Activated CD8-positive, alpha-beta memory T cell treated with anti-CD3 and anti-CD28 coated beads for 1 hour (primary cell): ENCODE results near the gene RNF113B.

Source experiments
- DNase-seq, 2 donors: peaks; one replicate each; pipeline ENCODE4 v3.0.0-alpha.2; 2020; ENCODE audit warnings: low read depth in 1 of 2; ENCODE audit errors: extremely low read depth in 1 of 2

The RNF113B gene

DNA sequence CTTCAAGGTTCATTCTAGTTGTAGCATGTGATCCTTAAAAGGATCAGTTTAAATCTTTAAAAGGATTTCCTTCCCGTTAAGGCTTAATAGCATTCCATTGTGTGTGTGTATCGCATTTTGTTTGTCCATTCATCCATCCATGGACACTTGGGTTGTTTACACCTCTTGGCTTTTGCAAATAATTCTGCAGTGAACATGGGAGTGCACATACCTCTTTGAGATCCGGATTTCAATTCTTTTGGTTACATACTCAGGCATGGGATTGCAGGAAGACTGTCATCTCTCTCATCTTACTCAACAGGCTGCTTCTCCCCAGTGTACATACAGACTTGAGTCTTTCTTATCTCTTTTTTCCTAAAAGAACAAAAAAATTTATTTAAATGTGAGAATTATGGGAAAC is 1.2 kb downstream of the RNF113B start:
- DNase-seq, result no peak

GRCh38 chr13:98175043-98175442 is 2.0 kb downstream of the RNF113B start:
- DNase-seq, result no peak

GRCh38 chr13:98174307-98174706 is 2.8 kb downstream of the RNF113B start:
- DNase-seq, result no peak

GRCh38 chr13:98173431-98174152 is 3.5 kb downstream of the RNF113B start:
- DNase-seq, result no peak

DNA sequence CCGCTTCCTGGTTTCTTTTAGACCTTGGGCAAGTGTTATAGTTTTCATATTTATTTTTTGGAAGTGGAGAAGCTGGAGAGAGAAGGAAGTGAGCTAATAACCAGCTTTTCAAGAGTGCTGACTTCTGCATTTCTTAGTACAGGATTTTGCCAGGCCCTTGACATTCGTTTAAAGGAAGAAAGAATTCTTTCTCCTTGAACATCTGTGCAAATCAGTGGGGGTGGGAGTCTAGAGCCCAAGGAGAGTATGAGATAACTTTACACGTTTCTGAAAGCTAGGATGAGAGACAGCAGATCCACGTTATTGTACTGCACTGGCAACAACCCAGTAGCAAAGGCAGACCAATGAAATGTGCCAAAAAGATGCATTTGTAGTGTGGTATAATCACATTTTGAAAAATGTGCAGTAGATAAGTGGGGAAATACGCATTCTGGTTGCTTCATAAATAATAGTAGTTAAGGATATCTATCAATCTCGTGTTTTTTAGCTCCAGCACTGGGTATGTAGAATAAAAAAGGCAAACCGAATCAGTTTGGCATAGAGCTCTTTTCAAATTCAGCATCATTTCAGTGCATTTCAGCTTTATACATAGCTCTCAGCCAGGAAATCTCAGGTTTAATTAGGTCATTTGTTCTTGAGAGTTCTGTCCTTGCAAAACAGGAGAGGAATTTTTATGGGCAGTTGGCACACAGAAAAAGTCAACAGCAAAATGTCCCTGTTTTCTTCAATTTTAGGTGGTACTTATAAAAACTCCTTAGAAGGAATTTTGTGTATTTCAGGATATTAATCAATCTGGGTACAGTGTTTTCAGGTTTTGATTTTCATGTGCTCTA is 4.3 kb downstream of the RNF113B start:
- DNase-seq, result no peak

GRCh38 chr13:98171900-98172589 is 5.0 kb downstream of the RNF113B start:
- DNase-seq, result no peak

DNA sequence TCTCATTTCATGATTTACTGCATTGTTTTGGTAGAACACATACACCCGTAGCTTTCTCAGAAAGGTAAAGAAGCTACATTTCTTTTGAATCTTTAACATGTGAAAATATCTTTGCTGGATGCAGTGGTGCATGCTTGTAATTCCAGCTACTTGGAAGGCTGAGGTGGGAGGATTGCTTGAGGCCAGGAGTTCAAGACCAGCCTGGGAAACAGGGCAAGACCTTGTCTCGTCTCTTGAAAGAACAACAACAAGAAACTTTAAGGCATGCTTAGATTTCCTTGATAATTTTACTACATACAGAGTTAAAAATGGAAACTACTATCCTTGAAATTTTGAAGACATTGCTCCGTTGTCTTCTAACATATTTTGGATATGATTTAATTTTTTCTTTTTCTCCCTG is 7.7 kb downstream of the RNF113B start:
- no peak for DNase-seq

DNA sequence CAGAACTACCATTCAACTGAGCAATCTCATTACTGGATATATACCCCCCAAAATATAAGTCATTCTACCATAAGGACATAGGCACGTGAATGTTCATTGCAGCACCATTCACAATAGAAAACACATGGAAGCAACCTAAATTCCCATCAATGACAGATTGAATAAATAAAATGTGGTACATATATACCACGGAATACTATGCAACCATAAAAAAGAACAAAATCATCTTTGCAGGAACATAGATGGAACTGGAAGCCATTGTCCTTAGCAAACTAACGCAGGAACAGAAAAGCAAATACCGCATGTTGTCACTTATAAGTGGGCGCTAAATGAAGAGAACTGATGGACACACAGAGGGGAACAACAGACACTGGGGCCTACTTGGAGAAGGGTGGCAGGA is 14.1 kb downstream of the RNF113B start:
- no peak for DNase-seq

- no peak for DNase-seq
Measured at GRCh38 chr13:98158172-98158899, 18.7 kb downstream of the RNF113B start.

DNA sequence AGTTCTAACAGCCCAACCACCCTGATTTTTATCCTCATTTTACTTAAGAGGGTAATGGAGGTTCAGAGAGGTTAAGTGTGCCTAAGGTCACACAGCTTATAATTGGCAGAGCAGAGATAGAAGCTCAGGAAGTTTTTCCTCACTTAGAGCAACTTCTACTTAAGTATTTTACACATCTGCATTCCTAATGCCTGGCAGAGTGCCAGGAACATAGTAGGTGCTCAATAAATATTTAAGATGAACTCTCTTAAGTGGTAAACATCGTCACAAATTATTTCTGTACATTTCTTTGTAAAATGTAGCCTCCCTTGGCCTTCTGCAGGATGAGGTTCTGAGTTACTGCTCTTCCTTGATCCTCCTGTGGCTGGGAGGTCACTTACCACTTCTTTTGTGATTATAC is 19.5 kb downstream of the RNF113B start:
- DNase-seq, result no peak

GRCh38 chr13:98157188-98157587 is 19.9 kb downstream of the RNF113B start:
- DNase-seq, result no peak

DNA sequence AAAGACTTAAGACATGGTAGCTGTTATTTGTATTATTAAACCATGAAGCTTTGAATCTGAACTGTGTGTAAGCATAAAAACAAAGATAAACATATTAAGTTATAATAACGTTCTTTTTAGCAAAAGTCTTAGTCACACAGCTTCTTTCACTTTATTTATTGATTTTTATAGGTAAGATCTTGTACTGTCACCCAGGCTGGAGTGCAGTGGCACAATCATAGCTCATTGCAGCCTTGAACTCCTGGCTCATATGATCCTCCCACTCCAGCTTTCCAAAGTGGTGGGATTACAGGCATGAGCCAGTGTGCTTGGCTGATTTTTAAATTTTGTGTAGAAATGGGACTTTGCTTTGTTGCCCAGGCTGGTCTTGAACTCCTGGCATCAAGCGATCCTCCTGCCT is 20.8 kb downstream of the RNF113B start:
- DNase-seq, result no peak

DNA sequence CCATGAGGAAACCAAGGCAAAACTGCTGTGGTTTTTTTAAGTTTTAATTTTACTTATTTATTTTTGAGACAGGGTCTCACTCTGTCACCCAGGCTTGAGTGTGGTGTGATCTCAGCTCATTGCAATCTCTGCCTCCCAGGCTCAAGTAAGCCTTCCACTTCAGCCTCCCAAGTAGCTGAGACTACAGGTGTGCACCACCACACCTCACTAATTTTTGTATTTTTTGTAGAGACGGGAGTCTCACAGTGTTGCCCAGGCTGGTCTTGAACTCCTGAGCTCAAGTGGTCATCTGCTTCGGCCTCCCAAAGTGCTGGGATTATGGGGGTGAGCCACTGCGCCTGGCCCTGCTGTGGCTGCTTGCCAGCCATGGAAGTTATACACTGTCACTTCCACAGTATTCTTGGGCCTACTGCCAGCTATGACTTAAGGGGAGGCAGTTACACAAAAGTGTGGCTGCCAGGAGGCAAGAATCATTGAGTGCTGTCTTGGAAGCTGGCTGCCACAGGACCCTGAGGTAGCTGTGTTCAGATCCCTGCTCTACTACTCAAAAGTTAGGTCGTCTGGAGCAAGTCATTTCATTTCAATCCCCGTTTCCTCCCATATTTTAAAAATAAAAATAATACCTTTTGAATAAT is 21.5 kb downstream of the RNF113B start:
- DNase-seq, result no peak

DNA sequence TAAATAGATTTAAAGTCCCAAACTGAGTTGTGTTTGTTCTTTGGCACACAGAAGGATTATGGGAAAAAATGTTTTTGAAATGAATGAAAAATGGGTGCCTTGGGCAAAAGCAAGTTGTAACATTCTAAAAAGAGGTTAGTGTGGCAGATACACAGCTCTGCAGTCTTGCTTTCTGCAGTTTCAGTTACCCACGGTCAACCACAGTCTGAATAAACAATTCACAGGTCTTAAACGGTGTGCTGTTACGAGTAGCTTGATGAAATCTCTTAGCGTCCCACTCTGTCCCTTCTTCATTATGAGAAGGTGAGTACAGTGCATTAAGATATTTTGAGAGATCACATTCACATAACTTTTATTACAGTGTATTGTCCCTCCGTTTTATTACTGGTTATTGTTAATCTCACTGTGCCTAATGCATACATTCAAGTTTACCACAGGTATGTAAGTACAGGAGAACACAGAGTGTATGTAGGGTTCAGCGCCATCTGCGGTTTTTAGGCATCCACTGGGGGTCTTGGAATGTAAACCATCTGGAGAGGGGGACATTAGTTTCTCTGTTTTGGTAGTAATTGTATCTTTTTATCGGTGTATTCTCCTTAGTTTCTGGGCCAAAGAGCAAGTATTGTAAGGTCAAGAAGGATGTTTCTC is 26.1 kb downstream of the RNF113B start:
- DNase-seq, result no peak

- DNase-seq, result no peak
Measured at GRCh38 chr13:98147521-98147920, 29.5 kb downstream of the RNF113B start.

DNA sequence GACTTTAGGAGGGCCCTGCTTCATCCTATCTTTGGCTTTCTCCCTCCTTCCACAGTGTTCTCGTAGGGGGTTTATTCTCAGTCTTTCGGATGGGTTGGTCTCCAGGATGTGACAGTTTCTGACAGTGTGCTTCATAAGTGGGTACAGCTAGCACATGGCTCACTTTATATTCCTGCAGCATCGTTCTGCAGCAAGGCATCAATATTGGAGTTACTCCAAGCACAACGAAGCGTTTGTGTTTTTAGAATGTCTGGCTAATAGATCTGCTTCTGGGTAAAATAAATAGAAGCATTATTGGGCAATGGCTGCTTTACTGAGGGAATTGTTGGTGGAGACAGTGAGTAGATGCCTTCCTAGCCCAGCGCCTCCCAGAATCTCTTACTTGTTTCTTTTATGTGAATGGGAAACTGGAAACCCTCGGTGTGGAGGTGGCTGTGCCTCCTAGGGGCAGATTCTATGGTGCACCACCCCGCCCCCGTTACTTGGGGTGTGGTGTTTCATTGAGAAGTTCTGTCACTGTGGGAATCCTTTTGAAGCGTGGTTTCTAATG is 32.2 kb downstream of the RNF113B start:
- no peak for DNase-seq

GRCh38 chr13:98144027-98144741 is 32.9 kb downstream of the RNF113B start:
- DNase-seq, result no peak

GRCh38 chr13:98143601-98144026 is 33.5 kb downstream of the RNF113B start:
- no peak for DNase-seq

DNA sequence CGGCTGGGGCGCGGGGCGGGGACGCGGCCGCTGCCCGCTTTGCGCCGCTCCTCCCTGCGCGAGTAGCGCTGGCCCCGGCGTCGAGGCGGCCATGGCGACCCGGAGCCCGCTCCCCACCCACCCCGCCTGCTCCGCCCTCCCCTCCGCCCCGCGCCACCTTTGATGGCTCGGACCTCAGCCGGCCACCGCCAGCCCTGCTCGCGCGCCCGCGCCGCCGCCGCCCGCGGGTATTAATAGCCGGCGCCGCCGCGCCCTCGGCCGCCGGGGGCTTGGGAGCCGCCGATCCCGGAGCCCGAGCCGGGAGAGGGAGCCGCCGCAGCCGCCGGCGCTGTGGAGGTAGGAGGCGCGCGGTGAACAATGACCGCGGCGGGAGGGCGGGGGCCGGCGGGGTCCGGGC is 33.9 kb downstream of the RNF113B start:
- DNase-seq, result no peak
